ENCODE results near the gene PAXX. TPM values are rescaled to one million over a fixed set of nuclear protein-coding genes. Genes with fewer than 3 reads are reported as not detected.

PAXX gene
- total RNA-seq, 1 donor from 2014 or later = 74.5 TPM

GRCh38 chr9:136980669-136981478 is 11.3 kb upstream of the PAXX start:
- intact Hi-C loops (cut with micrococcal nuclease) = no loop called here

GRCh38 chr9:136981588-136982231 is 10.5 kb upstream of the PAXX start:
- intact Hi-C loops (cut with micrococcal nuclease) = no loop called here

DNA sequence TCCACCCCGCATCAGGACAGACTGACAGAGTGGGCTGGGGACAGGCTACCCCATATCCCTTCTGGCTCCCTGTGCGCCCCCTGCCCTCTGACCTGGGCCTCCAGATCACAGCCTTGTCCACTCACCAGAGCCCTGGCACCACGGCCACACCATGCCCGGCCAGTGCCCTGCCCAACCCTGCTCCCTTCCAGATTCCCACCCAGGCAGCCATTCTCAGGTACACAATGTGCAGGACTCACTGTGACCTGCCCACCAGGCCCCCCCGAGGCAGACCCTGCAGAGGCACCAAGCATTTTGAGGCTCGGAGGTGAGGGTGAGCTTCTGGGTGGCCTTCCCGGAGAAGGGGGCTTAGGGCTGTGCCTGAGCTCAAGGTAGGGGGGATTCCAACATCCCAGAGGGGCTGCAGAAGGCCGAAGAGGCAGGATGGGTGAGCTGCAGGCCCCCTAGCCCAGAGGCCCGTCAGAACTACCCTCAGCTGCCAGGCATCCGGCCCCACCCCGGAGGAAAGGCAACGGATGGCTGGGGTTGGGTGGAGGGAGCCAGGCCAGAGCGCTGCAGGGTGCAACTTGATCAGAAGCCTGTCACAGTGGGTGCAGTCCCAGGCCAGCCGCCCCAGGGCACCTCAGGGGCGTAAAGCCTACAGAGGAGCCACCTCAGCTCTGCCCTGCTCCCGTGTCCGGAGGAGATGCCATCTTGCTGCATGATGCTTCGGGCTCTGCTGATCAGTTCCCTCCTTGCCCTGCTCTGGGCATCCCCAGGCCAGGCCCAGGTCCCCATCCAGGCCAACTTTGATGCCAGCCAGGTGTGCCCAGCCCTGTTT is 9.8 kb upstream of the PAXX start, which contains the start of gene LCNL1:
Gene LCNL1 (plus strand): TSS at position 762 of the 820 bp plus-strand sequence. CDS start 594 bp downstream, outside the sequence.
- intact Hi-C loops (cut with micrococcal nuclease) = no loop called here

GRCh38 chr9:136983167-136983566 is 9.1 kb upstream of the PAXX start:
- intact Hi-C loops (cut with micrococcal nuclease) = no loop called here

DNA sequence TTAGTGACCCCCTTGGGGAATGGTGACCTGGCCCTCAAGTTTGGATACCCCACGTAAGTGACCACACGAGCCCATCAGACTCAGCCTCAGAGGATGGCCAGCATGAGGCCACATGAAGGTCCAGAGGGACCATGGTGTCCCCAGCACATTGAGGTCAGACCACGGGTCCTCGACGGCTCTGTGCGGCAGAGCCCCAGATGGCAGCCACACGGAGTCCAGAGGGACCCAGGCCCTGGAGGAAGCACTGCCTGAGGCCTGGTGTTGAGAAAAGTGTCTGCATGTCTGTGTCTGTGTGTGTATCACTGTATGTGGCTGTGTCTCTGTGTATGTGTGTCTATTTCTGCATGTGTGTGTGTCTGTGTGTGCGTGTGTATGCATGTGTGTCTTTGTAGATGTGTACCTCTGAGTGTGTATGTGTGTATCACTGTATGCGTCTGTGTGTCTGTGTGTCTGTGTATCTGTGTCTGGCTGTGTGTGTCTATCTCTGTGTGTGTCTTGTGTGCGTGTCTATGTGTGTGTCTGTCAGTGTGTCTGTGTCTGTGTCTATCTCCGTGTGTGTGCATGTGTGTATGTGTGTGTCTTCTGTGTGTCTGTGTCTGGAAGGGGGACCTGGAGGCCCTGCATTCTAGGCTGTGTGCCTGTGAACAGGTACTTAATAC is 8.4 kb upstream of the PAXX start:
- intact Hi-C loops (cut with micrococcal nuclease) = no loop called here

DNA sequence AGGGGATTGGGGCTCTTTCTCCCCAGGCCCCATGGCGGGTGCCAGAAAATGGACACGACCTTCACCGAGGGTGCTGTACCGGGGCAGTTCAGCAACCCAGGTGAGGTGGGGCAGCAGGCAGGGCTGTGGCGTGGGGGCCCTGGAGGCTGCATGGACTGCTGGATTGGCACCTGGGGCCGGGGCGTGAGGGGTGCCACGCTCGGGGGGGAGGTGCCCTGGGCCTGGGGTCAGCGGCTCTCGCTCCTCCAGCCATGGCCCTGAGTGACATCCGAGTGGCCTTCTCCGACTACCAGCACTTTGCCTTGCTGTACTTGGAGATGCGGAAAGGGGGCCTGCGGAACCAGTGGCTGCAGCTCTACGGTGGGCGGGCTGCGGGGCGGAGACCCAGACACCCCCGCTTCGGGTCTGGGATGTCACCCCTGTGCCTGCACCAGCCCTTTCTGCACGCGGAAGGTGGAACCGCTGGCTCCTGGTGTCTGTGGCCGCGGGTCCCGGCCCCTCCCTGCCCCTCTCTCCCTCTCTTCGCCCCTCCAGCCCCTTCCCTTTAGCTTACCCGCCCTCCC is 7.7 kb upstream of the PAXX start:
- intact Hi-C loops (cut with micrococcal nuclease) = no loop called here

GRCh38 chr9:136985027-136985602 is 7.1 kb upstream of the PAXX start:
- intact Hi-C loops (cut with micrococcal nuclease) = no loop called here

GRCh38 chr9:136985853-136986252 is 6.4 kb upstream of the PAXX start:
- intact Hi-C loops (cut with micrococcal nuclease) = no loop called here

GRCh38 chr9:136988872-136989271 is 3.4 kb upstream of the PAXX start:
- intact Hi-C loops (cut with micrococcal nuclease) = no loop called here

DNA sequence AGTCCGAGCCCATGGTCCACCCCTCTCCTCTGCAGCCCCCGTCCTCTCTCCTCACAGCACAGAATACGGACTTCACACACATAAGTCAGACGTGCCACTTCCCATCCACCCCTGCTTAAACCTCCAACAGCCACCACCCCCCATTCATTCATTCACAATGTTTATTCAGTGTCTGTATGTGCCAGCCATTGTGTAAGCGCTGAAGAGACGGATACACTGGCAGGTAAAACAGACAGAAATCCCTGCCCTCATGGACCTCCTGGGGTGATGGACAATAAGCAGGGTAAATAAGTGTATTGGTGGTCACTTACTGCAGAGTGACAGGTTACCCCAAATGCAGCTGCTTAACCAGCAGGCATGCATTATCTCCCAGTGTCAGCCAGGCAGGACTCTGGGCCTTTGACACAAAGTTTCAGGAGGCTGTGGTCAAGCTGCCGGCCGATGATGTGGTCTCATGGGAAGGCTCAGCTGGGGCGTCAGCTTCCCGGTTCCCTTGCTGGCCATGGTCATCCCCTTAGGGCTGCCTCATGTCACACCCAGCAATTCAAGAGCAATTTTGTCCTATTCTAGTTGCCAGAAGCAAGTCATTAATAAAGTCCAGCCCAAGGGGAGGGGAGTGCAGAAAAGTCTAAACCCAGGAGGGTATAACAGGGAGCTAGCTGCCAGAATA is 1.8 kb upstream of the PAXX start:
- intact Hi-C loops (cut with micrococcal nuclease) = loop anchor here (5.0 kb wide), 1 partner anchor 143 kb away; the partner anchor contains the start of gene PHPT1

- intact Hi-C loops (cut with micrococcal nuclease) = loop anchor here (1.0 to 5.0 kb wide), 8 partner anchors 15 to 510 kb away; partner anchors contain the start of genes C8G, FBXW5, PHPT1 and SAPCD2
Measured at GRCh38 chr9:136992819-136993369, 672 bp downstream of the PAXX start.

- intact Hi-C loops (cut with micrococcal nuclease) = loop anchor here (5.0 kb wide), 1 partner anchor 147 kb away; the partner anchor contains the start of gene PHPT1
Measured at GRCh38 chr9:136994180-136994887, 2.1 kb downstream of the PAXX start.

GRCh38 chr9:136994888-136995230 is 2.6 kb downstream of the PAXX start:
- intact Hi-C loops (cut with micrococcal nuclease) = loop anchor here (5.0 kb wide), 1 partner anchor 148 kb away; the partner anchor contains the start of gene PHPT1

DNA sequence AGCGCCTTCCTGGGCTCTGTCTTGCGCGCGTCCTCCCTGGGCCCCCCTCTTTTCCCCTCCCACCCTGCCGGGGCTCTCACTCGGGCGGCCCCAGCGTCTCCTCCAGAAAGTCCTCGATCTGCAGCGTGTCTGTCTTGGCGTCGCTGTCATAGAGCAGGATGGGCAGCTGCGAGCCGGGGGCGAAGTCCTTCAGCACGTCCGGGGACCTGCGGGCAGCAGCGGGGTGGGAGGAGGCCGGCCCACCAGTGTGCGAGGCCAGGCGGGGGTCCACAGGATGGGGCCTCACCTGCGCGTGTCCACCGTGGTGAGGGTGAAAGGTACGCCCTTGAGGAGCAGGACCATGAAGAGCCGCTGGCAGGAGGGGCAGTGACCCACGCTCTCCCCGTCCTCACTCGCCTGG is 3.1 kb downstream of the PAXX start:
- intact Hi-C loops (cut with micrococcal nuclease) = no loop called here

- intact Hi-C loops (cut with micrococcal nuclease) = no loop called here
Measured at GRCh38 chr9:136995772-136996311, 3.6 kb downstream of the PAXX start.

DNA sequence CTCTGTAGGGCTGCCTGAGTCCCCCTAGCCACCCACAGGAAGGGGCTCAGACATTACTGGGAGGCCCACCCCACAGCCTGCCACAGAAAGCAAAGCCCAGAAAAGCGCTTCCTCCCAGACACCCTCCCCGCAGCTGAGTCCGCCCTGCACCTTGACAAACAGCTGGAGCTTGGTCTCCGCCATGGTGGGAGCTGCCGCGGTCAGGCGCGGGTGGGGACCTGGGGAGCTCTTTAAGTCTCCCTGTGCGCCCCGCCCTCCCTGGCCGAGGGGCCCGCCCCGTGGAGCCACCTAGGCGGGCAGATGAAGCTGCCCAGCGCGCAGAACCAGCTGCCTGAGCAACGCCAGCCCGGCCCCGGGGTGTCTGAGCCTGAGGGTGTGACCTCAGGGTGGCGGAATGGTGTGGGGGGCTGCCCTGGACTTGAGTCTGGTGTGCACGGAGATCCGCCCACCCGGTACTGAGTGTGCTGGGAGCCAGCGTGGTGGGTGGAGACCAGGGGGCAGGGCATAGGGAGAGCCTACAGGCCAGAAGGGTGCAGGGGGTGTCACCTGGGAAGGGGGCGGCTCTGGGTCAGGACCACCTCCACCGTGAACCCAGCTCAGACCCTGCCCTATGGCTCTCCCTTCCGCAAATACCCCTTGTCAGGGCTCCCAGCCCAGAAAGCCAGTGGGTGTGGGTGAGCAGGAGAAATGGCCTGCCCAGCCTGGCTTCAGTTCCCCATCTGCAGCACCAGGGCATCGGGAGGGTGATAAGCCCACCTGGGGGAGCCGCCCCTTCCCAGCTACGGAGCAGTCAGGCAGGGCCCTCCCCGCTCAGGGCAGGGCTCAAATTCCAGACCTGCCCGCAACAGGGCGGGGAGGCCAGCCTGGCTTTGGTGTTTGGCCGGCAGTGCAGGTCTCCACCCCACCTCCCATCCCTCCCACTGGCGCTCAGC is 4.4 kb downstream of the PAXX start, which contains the start of gene CLIC3:
Gene CLIC3 (minus strand): TSS at position 208 of the 932 bp plus-strand sequence. CDS start 25 bp downstream, at position 183.
- intact Hi-C loops (cut with micrococcal nuclease) = no loop called here

DNA sequence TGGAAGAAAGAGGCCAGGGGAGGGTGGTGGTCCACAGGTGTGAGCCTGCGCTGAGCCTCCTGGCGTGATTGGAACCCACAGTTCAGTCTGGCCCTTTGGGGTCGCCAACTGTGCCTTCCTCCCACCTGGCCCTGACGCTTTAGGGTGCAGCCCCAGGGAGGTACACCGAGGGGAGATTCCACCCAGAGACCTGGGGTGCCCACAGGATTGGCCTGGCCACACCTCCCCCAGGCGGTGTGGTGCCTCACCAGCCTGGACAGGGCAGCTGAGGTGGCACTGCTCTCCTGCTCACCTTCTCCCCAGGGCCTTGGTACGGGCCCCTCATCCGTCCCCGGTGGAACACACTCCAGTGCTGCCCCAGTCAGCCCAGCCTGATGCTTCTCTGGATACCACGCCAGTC is 5.1 kb downstream of the PAXX start:
- intact Hi-C loops (cut with micrococcal nuclease) = no loop called here

All from T-helper 2 cell treated with Interferon-gamma antibody and Interleukin-4, amounts not matched to agents 100 ng/mL and 5 ng/mL, for 36 hours (primary cell).